GM18873 (cell line): ENCODE results near the gene BMP2K.

Source experiments
- ATAC-seq: cut with Tn5 transposase; IDR thresholded peaks from one replicate; pipeline ENCODE4 v1.9.1; 2021; ENCODE audit warnings: mild to moderate bottlenecking, moderate library complexity, moderate number of reproducible peaks; ENCODE audit not compliant: unreplicated experiment, low FRiP score

BMP2K gene

GRCh38 chr4:78776079-78776728 lies at the start of gene BMP2K:
TSS of gene BMP2K (plus strand) at chr4:78776350. CDS start at chr4:78776544, 194 bp downstream.
- peak; percentile 33 for ATAC-seq

DNA sequence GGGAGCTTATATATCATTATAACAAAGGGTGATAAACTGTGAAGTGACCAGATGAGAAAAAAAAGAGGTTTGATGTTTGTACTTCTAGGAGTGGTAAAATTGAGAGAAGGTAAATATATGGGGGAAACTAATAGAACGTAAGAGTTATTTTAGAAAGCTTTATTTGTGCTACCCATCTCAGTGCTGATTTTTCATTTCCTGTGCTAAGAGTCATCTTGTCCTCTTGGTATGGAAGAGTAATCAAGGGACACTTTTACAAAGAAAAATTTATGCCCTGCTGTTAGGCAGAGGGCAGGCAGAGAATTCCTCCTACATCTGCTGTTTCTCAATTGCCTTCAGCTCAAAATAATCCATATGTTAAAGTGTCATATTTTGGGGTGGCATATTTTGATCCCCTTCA lies 49.6 kb upstream of the BMP2K start:
- ATAC-seq, result no peak

DNA sequence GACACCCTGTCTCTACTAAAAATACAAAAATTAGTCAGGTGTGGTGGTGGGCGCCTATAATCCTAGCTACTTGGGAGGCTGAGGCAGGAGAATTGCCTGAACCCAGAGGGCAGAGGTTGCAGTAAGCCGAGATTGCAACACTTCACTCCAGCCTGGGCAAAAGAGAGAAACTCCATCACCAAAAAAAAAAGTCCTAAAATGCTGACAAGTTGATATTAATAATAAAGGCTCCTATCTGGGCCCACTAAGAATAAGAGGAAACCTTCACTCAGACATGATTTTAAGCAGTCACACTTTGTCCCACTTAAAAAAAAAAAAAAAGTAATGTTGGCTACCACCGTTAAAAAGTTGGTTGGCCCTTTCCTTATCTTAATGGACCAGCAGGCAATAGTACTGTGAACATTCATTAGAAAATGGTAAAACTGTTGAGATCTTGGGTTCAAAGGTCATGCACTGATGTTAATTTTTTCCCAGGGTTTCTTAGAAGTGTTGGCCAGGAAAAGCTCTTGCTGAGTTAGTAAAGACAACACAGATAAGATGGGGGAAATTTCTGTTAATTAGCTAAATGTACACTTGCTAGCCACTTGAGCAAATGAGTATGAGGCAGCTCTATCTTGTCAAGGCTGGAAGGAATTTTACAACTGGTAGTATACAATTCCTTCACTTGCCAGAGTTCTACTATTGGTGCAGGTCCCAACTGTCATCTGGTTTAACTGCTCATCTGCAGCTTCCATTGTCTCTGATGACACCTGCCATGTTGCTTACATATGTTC lies 43.6 kb upstream of the BMP2K start:
- no peak for ATAC-seq

DNA sequence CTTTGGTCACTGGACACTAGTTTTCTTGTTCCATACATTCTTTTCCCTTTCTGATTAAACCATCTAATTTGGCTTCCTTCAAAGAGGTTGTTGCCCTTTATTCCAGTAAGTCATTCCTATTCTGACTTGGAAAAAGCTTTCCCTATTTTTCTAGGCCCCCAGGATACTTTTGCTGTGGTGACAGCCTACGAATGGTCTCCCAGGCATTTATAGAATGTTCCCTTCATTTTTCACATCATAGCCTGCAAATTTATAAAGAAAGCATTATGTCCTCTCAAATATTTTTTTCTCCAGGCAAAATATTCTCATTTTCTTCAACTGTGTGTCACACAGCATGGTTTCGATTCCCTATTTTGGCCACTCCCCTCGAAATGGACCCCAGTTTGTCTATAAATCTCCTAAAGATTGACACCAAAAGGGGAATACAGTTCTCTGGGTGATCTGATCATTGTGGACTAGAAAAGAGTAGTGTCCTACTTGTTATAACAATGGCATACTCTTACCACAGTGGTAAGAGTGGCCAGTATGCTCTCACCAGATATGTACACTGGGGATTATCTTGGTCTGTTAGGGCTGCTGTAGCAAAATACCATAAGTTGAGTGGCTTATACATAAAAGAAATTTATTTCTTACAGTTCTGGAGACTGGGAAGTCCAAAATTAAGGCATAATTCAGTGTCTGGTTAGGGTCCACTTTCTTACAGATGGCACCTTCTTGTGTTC lies 41.5 kb upstream of the BMP2K start:
- ATAC-seq, result no peak

GRCh38 chr4:78735697-78736096 lies 40.5 kb upstream of the BMP2K start:
- ATAC-seq, result no peak

- ATAC-seq, result peak; percentile 63
Observed at GRCh38 chr4:78737035-78737434, 39.1 kb upstream of the BMP2K start.

GRCh38 chr4:78737973-78738372 lies 38.2 kb upstream of the BMP2K start:
- ATAC-seq, result no peak

GRCh38 chr4:78742300-78742699 lies 33.9 kb upstream of the BMP2K start:
- ATAC-seq, result no peak

DNA sequence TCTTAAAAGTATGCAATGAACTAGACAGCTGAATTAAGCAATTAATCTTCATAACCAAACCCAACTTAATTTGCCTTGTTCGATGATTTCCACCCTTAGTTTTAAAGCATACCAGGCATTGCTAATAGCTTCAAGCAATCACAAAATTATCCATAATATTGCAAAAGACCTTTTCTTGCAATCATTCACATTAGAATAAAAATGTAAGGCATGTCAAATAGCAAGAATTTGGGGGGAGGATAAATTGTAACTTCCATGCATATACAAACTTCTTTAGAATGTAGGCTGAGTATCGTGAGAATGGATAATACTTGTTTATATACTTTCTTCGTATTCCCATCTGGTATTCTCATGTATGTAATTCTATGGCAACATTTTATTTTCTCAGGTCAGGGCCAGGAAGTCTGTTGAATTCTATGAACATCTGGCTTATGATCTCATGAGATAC lies 28.7 kb upstream of the BMP2K start:
- no peak for ATAC-seq

DNA sequence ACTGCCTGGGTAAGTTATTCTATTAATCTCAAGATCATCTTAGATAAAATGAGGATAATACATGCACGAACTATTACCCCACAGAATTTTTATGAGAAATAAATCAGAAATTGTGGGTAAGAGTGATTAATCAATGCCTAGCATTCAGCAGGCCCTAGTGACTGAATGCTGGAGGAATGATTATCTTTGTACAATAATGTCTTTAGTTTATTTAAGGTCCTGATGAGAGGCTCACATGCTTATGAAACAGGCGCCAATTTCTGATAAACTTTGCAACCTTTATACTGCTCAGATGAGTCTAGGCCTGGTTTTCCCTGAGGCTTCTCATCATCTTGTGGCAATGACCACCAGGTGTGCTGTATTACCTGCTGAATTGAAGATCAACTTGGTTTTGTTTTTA lies 27.8 kb upstream of the BMP2K start:
- ATAC-seq, result no peak

- ATAC-seq, result no peak
Observed at GRCh38 chr4:78749258-78749971, 26.7 kb upstream of the BMP2K start.

DNA sequence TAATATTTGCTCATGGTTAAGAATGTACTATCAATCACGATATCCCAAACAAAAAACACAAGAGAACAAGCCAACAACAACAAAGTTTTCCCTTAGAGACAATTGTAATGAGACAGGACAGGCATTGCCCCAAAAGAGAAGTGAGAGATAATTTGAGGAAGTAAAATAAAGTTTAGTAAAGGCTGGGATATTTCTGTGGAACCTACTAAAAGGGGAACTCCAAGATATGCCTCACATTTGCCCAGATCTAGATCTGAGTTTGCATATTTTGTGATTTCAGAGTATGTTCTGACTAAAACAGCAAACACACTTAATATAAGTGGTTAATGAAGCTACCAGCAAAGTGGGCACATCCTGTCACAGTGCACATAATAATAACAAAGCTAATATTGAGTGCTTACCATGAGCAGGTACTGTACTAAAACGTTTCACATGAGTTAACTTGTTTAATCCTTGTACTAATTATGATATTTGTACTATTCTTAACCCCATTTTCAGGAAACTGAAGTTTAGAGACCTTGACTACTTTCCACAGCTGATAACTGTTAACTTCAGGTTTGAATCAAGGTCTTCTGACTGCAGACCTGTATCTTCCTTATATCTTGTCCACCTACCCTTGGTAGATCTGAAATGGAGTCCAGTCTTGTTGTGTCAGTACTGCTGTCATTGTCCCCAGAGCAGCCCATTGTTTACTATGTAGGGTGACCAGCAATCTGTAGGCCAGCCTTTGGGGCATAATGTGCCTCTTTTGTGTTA lies 26.0 kb upstream of the BMP2K start:
- ATAC-seq, result peak; percentile 96

DNA sequence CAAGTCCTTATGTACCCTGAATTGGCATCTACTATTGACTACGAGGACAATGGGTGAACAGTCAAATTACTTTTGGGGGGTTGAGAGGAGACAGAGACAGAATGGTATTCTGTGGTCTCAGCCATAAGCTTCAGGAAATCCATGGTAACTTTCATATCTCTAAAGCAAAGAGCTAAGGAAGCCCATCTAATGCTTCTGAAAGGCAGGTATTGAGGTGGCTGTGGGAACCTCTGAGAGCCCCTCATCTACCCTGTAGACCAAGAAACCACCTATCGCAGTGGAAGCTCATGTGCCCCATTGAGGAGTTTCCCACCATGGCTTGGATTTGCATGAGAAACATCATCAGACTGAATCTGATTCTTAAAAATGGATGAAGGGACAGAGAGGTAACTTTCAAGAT lies 23.1 kb upstream of the BMP2K start:
- no peak for ATAC-seq

DNA sequence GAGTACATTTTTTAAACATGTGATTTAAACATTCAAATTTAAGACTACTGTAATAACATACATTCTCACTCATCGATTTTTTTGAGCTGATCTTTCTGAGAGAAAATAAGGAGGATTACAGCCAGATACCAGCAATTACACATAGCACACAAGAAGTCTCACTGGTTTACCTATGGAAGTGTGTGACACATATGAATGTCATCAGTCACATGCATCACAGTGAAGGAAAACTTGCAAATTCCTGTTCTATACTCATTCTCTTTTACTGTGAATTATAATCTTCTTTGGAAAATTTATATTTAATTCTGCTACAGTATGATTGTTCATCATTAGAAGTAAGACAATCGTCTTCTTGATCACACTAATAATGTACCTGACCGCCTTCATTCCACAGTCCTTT lies 21.3 kb upstream of the BMP2K start:
- no peak for ATAC-seq

GRCh38 chr4:78756137-78756536 lies 20.0 kb upstream of the BMP2K start:
- ATAC-seq, result no peak

GRCh38 chr4:78756776-78757175 lies 19.4 kb upstream of the BMP2K start:
- ATAC-seq, result no peak

- ATAC-seq, result no peak
Observed at GRCh38 chr4:78757574-78757973, 18.6 kb upstream of the BMP2K start.

DNA sequence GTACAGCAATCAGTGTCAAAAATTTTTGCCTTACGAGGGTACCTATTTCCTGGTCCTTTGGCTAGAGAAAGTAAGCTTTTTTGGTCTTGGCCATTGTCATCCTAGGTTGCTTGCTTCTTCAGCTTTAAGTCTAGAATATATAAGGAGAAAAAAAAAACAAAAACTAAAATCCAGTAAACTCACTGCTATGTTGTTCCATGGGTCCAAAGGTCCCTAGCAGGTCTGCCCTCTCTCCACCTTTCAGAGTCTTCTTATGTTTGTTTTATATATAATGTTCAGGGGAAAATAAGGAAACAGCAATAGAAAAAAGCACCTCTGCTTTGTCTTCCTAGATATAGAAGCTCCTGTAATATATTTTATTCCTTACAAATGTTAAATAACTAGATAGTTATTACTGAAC lies 18.1 kb upstream of the BMP2K start:
- no peak for ATAC-seq

- no peak for ATAC-seq
Observed at GRCh38 chr4:78762529-78762928, 13.6 kb upstream of the BMP2K start.

DNA sequence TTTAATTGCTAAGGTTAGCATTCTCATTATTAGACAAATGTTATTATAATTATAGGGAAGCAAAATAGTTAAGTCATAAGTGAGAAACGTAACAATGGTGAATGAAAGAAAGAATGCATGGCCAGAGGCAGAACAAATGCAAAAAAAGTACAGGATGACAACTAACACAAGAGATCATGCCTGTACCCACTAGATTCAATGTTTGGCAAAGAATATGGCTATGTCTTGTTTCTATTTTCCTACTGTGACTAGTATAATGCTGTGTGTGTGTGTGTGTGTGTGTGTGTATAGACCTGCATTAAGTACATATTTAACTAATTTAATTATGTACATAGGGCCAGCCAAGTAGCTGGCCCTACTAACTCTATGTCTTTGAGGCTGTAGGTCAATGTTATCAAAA lies 12.9 kb upstream of the BMP2K start:
- no peak for ATAC-seq
